Stimulated activated CD8-positive, alpha-beta memory T cell treated with anti-CD3 and anti-CD28 coated beads, Interleukin-15, amount 100 ng/mL, for 4 hours (primary cell): ENCODE data around the gene CASP8AP2.
"Not testable (repeated sequence)": the region's sequence is repeated elsewhere in the genome, so short reads cannot be mapped to it uniquely, and the experiment has no call there.

Experiments used
- DNase-seq, 2 donors: peaks; one replicate each; pipeline ENCODE4 v3.0.0-alpha.2; 2020; ENCODE audit warnings: low read depth in 2 of 2

CASP8AP2 gene

DNA sequence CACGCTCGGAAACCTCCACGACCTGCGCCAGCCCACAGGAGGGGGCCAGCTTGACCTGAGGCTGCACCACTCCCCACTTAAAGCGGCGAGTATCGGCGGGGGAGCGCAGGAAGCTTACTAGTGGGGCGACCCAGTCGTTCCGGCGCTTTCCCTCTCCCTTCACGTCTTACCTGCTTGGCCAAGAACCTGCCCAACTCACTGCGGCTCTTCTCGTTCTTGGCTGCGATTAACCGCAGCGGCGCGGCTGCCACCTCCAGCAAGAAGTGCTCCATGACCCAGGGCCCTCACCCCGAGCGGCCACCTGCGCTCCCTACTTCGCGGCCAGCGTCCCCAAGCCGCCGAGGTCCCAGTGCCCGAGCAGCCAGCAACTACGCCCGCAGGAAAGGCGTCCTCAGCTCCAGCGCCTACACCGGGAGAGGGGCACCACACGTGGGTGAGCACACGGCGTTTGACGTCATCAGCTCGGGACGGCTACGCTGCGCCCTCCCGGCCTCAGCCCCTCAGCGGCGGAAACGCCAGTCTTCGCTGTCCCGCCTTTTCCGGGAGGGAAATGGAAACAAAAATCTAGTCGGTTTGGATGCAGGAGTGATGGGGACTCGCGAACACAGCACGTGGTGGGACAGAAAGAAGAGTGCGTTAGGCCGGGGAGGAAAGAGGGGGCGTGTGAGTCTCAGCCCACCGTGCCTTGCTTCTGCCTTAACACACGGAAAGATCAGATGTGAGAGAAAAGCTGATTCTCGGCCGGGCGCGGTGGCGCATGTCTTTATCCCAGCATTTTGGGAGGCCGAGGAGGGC, 10.1 kb upstream of the CASP8AP2 start, which contains the start of gene MDN1:
TSS of gene MDN1 (minus strand) at position 459 of the 795 bp plus-strand sequence. CDS start at position 272, 187 bp downstream.
- peak; percentile 78 to 88 for DNase-seq

- no peak for DNase-seq
Observed at GRCh38 chr6:89826029-89826528, 3.6 kb upstream of the CASP8AP2 start.

- DNase-seq: not testable (repeated sequence)
Observed at GRCh38 chr6:89828475-89828987, 1.1 kb upstream of the CASP8AP2 start.

- DNase-seq: no peak
Observed at GRCh38 chr6:89828988-89829471, 650 bp upstream of the CASP8AP2 start.

DNA sequence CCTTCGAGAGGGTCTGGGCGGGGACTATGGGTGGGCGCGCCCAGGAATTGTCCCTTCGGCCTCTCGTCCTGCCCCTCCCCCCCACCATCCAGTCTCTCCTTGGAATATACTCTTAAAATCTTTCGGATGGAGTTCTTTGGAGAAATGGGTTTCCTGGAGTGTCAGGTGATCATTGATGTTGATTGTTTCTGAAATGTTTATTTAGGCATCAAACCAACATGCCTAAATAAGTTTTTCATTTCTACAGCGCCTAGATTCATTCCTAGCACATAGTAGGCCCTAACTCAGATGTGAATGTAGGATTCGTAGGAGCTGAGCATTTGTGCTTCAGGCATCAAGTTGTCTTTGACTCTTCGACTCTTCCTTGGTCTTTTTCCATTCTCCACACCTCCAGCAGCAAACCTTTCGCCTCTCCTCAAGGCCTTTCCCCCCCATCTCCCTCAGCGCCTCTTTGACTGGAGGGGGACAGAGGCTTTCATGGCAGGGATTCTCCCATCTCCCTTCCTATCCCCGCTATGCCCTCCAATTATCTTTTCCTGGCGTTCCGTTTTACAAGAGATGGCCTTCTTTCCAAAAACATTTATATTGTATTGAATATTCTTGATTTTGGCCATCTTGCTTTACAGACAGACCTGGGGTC, 610 bp downstream of the CASP8AP2 start:
- no peak for DNase-seq

- DNase-seq: no peak
Observed at GRCh38 chr6:89834884-89835792, 5.5 kb downstream of the CASP8AP2 start.

DNA sequence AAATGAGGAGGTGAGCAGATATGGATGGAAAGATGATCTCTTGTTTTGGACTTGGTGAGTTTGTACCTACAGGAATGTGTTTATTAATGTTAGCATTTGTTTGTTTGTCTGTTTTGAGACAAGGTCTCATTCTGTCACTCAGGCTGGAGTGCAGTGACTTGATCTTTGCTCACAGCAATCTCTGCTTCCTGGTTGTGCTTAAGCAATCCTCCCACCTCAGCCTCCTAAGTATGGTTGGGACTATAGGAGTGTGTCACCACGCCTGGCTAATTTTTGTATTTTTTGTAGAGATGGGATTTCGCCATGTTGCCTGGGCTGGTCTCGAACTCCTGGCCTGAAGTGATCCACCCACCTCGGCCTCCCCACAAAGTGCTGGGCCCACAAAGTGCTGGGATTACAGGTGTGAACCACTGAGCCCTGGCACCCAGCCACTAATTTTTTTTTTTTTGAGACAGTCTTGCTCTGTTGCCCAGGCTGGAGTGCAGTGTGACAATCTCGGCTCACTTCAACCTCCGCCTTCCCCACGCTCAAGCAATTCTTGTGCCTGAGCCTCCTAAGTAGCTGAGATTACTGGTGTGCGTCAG, 7.1 kb downstream of the CASP8AP2 start:
- no peak for DNase-seq

DNA sequence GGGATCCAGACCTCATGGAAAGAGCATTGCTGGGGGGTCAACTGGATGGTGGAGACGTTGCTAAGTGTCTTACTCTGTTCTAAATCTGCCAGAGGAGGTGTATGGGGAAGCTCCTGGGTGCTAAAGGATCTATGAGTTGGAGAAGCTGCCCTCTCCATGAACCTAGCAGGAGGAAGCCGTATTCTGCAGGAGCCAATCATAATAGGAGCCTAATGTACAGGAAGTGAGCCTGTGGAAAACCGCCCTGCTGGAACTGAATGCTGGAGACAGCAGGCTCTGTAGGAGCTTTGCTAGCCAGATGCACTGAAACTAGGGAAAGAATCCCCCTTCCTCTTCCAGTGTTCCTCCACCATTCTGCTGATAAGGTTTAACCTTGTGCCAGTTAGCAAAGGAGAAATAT, 10.9 kb downstream of the CASP8AP2 start:
- no peak for DNase-seq

DNA sequence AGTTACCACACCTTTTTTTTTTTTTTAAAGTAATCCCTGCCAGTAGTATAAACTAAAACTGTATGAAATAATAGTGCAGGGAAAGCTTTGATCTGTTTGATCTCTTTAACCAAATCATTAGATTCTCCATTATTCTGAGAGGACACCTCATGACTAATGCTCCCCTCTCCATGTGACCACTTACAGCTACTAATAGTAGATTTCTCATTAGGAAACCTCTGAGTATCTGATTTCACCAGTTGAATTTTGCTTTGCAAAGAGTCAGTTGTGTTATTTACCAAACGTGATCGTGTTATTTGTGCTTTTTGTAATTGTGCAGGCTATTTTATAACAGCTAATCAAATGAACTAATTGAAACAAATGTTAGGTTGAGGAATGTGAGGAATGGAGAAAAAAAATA, 12.5 kb downstream of the CASP8AP2 start:
- DNase-seq: no peak

- DNase-seq: no peak
Observed at GRCh38 chr6:89843070-89843469, 13.4 kb downstream of the CASP8AP2 start.

GRCh38 chr6:89847513-89847912, 17.8 kb downstream of the CASP8AP2 start:
- DNase-seq: not testable (repeated sequence)

DNA sequence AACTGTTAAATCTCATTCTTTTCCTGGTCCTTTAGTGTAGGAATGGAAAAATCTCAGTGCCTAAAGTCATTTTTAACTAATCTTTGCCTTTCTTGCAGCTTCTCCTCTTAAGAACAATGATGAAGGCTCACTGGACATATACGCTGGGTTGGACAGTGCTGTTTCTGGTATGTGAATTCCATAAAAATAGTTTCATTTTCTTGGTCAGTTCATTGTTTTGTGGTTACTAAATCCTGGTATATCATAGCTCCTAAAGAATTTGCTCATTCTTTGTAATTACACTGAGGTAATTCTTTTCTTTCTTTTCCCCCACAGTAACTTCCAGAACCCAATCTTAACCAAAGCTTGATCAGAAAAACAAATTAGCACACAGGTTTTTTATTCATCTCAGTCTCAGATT, 23.4 kb downstream of the CASP8AP2 start:
- DNase-seq: no peak

DNA sequence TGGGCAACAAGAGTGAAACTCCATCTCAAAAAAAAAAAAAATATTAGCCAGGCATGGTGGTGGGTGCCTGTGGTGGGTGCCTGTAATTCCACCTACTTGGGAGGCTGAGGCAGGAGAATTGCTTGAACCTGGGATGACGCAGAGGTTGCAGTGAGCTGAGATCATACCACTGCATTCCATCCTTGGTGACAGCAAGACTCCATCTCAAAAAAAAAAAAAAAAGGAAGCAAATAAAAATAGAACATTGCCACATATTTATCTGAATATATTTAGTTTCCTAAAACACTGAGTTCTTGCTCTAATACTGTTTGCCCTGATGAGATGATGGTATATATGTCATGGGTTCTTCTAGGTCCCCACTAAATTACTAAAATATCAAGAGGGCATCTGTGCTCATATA, 28.4 kb downstream of the CASP8AP2 start:
- DNase-seq: no peak

GRCh38 chr6:89859744-89860143, 30.1 kb downstream of the CASP8AP2 start:
- DNase-seq: no peak

DNA sequence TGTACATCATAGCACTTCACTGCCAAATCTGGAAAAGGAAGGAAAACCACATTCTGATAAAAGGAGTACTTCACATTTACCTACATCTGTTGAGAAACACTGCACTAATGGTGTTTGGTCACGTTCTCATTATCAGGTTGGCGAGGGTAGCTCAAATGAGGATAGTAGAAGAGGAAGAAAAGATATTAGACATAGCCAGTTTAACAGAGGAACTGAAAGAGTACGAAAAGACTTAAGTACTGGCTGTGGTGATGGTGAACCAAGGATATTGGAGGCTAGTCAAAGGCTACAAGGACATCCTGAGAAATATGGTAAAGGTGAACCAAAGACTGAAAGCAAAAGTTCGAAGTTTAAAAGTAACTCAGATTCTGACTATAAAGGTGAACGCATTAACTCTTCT, 32.6 kb downstream of the CASP8AP2 start:
- no peak for DNase-seq

DNA sequence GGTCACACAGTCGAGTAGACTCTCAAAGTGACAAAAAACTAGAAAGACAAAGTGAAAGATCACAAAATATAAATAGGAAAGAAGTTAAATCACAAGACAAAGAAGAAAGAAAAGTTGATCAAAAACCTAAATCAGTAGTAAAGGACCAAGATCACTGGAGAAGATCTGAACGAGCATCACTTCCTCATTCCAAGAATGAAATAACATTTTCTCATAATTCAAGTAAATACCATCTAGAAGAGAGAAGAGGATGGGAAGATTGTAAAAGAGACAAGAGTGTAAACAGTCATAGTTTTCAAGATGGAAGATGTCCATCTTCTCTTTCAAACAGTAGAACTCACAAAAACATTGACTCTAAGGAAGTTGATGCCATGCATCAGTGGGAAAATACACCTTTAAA, 33.0 kb downstream of the CASP8AP2 start:
- no peak for DNase-seq

DNA sequence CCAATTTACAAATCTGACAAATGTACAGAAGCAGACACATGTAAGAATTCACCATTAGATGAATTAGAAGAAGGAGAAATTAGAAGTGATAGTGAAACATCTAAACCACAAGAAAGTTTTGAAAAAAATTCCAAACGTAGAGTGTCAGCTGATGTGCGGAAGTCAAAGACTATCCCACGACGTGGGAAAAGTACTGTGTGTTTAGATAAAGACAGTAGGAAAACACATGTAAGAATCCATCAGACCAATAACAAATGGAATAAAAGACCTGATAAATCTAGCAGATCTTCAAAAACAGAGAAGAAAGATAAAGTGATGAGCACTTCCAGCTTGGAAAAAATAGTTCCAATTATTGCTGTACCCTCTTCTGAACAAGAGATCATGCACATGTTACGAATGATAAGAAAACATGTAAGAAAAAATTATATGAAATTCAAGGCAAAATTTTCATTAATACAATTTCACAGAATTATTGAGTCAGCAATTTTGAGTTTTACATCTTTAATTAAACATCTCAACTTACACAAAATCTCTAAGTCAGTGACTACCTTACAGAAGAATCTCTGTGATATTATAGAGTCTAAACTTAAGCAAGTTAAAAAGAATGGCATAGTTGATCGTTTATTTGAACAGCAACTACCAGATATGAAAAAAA, 36.5 kb downstream of the CASP8AP2 start:
- no peak for DNase-seq

- no peak for DNase-seq
Observed at GRCh38 chr6:89873721-89874120, 44.0 kb downstream of the CASP8AP2 start.

DNA sequence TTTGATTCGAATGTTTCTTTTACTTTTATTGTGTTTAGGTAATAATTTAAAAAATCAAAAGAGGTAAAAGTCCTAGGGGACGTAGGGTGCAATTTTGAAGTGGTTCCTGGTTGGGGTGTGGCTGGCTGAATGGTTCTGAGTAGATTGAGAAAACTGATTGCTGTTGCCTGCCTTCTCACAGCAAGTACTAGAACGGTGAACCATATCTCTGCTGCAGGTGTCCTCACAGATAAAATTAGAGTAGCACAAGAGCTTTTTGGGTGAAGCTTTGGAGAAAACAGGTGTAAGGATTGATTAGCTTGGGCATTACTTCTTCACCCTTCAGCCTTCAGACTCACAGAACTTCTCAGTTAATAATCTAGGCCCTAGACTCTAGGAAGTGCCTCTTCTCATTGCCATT, 44.8 kb downstream of the CASP8AP2 start:
- no peak for DNase-seq

DNA sequence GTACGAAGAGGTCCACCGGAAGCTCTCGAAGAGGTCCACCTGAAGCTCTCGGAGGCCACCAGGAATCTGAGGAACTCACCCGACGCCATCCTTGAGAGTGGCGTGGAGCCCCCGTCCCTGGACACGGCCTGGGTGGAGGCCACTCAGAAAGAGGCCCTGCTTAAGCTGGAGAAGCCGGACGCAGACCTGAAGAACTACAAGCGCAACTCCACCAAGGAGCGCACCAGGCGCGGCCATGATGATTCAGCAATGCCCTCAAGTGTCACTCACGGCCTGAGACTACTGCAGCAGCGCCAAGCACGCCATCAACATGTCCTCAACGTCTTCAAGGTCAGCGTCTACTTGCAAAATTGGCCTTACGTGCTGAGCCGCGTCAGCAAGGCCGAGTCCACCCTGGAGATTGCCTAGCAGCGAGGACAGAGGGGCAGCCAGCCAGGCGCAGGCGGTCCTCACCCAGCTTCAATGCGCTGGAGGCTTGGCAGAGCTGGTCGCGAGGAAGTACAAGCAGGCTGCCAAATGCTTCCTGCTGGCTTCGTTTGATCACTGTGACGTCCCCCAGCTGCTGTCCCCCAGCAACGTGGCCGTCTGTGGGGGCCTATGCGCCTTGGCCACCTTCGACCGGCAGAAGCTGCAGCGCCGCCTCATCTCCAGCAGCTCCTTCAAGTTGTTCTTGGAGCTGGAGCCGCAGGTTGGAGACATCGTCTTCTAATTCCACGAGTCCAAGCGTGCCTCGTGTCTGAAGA, 56.9 kb downstream of the CASP8AP2 start:
- DNase-seq: no peak
